AG04450 (cell line): Measurements from ENCODE around the gene FUT2. TPM values are rescaled to one million over a fixed set of nuclear protein-coding genes. Genes with fewer than 3 reads are reported as not detected.

ENCODE experiments used
- CTCF ChIA-PET: fragments of 300-600, 350-600 bp; formaldehyde crosslinking; extraction: SDS; loops from one replicate; lab custom pipeline; 2022; ENCODE audit warnings: antibody characterized with exemption, inconsistent platforms; lab: Charles Lee
- POLR2A ChIA-PET: fragments of 350-600 bp; formaldehyde crosslinking; extraction: SDS; loops from one replicate; lab custom pipeline; 2021; ENCODE audit warnings: antibody characterized with exemption, inconsistent platforms; lab: Yijun Ruan, JAX
- DNase-seq: peaks from one replicate; pipeline ENCODE4 v3.0.0-alpha.2; 2011; ENCODE audit warnings: low read depth, low spot score
- H3K27ac ChIP-seq: one replicate; pipeline ENCODE4 v1.5.1; 2012; ENCODE audit warnings: low read depth, low read length, control low read depth
- H3K27me3 ChIP-seq: one replicate; pipeline ENCODE4 v1.6.0; 2012; ENCODE audit warnings: low read length; ENCODE audit not compliant: control insufficient read depth, insufficient read depth
- H3K4me3 ChIP-seq: 2 replicates; pipeline ENCODE4 v1.5.1; 2011; ENCODE audit warnings: mild to moderate bottlenecking, low read depth, low read length, control low read depth
- H3K9me3 ChIP-seq: 2 replicates; pipeline ENCODE4 v1.5.1; 2012; ENCODE audit warnings: low read length; ENCODE audit not compliant: control insufficient read depth, insufficient read depth
- polyA plus RNA-seq: library from polyadenylated mRNA; depleted of rRNA; stranded (reverse); fragments of >200 nt; gene quantifications from 2 replicates; pipeline ENCODE4 v1.2.3, GENCODE V29; 2011
- TF ChIP-seq, protein P1 (sequence below): IDR thresholded peaks from 2 replicates; pipeline ENCODE4 v1.5.1; 2011; ENCODE audit warnings: low read depth, low read length, control low read depth, inconsistent platforms

The FUT2 gene
- polyA plus RNA-seq, 1 experiment, result not detected

DNA sequence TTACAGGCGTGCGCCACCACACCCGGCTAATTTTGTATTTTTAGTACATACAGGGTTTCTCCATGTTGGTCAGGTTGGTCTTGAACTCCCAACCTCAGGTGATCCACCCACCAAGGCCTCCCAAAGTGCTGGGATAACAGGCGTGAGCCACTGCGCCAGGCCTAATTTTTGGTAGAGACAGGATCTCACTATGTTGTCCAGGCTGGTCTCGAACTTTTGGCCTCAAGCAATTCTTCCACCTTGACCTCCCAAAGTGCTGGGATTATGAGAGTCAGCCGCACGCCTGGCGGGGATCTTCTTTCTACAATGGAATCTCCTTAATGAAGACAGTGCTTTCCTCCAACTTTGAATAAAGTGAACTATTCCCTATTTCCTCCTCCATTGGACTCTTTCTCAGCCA lies 38.9 kb downstream of the FUT2 start:
- POLR2A ChIA-PET, result no interaction called here
- H3K27ac ChIP-seq, result no peak overlapping the region
- peaks cover 9% of the 10 kb centered on the region for H3K9me3 ChIP-seq
- no peak overlapping the region for H3K4me3 ChIP-seq
- TF ChIP-seq, protein P1, sequence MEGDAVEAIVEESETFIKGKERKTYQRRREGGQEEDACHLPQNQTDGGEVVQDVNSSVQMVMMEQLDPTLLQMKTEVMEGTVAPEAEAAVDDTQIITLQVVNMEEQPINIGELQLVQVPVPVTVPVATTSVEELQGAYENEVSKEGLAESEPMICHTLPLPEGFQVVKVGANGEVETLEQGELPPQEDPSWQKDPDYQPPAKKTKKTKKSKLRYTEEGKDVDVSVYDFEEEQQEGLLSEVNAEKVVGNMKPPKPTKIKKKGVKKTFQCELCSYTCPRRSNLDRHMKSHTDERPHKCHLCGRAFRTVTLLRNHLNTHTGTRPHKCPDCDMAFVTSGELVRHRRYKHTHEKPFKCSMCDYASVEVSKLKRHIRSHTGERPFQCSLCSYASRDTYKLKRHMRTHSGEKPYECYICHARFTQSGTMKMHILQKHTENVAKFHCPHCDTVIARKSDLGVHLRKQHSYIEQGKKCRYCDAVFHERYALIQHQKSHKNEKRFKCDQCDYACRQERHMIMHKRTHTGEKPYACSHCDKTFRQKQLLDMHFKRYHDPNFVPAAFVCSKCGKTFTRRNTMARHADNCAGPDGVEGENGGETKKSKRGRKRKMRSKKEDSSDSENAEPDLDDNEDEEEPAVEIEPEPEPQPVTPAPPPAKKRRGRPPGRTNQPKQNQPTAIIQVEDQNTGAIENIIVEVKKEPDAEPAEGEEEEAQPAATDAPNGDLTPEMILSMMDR, result no peak
- CTCF ChIA-PET, result interaction anchor here (0.7 kb wide), 1 partner anchor 59 kb away, joined by 4 read pairs; no protein-coding TSS in a partner anchor
- H3K27me3 ChIP-seq, result peaks cover 17% of the 10 kb centered on the region
- DNase-seq, result no peak

DNA sequence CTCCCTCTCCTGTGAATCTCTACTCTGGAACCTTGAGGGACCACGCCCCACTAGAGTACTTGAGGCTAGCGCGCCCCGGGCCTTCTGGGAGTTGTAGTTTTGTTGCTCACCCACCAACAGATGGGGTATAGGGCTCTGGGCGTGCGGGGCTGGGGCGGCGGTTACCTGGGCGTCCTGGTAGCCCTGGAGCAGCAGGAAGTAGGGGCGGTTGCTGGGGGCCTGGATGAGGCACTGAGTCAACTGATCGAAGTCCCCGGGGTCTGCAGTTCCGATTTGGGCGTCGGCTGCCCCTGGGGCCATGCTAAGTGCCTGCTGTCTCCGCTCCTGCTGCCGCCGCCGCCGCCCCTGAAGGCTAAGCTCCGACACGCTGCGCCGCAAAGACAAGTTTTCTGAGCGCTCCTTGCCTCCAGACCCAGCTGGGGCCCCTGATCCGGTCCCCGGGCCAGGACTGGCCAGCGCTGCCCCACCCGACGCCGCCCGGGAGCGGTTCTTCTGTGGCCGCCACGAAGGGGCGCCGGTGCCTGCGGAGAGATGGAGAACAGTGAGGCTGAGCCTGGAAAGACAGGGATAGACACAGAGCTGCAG lies 39.4 kb downstream of the FUT2 start:
- Histone ChIP-seq H3K9me3 (peaks cover 9% of the 10 kb centered on the region), H3K4me3 (no peak overlapping the region), H3K27me3 (peaks cover 22% of the 10 kb centered on the region), H3K27ac (no peak overlapping the region)
- DNase-seq, result no peak
- TF ChIP-seq, protein P1, result no peak
- ChIA-PET CTCF (interaction anchor here (0.7 kb wide), 1 partner anchor 59 kb away, joined by 4 read pairs; no protein-coding TSS in a partner anchor), POLR2A (no interaction called here)

DNA sequence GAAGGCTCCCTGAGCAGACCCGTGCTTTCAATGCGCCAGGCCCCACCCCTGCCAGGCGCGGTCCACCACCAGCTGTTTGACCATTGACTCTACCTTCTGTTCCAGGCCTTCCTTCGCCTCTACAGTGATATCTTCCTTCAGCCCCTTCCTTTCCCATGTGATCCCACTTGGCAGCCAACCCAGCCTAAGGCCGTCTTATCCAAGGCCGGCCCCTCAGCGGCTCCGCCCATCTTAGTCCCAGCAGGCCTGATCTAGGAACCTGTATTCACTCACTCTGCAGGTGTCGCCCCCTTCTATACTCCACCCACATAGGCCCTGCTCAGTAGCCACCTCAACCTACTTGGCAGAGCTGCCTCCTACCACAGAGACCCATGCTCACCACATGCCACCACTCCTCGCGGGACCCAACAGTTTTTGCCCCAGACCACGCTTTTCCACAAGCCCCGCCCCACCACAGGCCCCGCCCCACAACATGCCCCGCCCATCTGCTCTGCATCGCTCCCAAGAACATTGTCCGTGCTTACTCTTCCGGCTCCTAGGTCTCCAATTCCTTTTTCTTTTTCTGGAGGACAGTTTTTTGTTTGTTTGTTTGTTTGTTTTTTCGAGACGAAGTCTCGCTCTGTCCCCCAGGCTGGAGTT lies 41.7 kb downstream of the FUT2 start:
- TF ChIP-seq, protein P1, result no peak
- CTCF ChIA-PET, result interaction anchor here (0.6 kb wide), 1 partner anchor 158 kb away, joined by 3 read pairs; no protein-coding TSS in a partner anchor
- Histone ChIP-seq H3K9me3 (peaks cover 12% of the 10 kb centered on the region), H3K4me3 (no peak overlapping the region), H3K27ac (no peak overlapping the region), H3K27me3 (peaks cover 17% of the 10 kb centered on the region)
- POLR2A ChIA-PET, result no interaction called here
- DNase-seq, result no peak

DNA sequence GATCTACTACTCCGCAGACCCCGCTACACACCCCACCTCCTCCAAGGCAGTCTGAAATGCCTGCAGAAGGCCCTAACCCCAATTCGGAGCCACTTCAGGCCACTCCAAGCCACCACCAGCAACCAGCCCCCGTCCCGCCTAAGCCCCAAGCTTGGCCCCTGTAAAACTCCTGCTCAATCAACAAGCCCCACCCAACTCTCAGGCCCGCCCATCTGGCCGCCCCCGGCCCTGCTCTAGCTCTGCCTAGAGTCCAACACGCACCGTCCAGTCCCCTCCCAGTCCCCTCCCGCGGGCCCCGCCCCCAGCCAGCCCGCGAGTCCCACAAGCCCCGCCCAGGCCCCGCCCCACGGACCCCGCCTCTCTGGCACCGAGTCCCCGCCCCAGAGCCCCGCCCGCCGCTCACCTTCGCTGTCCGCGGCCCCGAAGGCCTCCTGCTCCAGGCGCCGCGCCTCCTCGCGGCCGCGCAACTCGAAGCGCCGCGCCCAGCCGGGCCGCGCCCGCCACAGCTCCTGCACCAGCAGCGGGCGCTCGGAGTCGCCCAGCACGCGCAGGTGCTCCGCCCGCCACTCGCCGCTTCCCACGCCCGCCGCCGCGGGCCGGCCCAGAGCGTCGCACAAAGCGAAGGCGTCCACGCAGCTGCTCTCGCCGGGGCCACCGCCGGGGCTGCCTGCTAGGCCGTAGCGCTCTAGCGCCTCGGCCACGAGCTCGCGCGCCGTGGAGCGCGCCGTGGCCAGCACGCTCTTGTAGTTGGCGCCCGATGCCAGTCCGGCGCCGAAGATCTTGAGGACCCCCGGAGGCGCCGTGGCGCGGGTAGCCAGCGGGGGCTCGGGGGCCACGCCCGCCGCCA lies 43.0 kb downstream of the FUT2 start:
- ChIA-PET POLR2A (interaction anchor here (1.0 to 1.3 kb wide), 2 partner anchors 14 to 120 kb away, joined by 4 to 5 read pairs; partner anchors contain the start of genes RPL18 and SPHK2), CTCF (interaction anchor here (1.0 kb wide), 1 partner anchor 49 kb away, joined by 3 read pairs; no protein-coding TSS in a partner anchor)
- H3K27me3 ChIP-seq, result peaks cover 10% of the 10 kb centered on the region
- H3K4me3 ChIP-seq, result peak overlapping the region; percentile 42
- peaks cover 12% of the 10 kb centered on the region for H3K9me3 ChIP-seq
- TF ChIP-seq, protein P1, result no peak
- DNase-seq, result no peak
- H3K27ac ChIP-seq, result no peak overlapping the region
